ENCODE results near the gene RPL10. TPM values are rescaled to one million over a fixed set of nuclear protein-coding genes. Genes with fewer than 3 reads are reported as not detected.

The RPL10 gene
- total RNA-seq, 1 experiment from 2014 or later: 3,490 TPM

DNA sequence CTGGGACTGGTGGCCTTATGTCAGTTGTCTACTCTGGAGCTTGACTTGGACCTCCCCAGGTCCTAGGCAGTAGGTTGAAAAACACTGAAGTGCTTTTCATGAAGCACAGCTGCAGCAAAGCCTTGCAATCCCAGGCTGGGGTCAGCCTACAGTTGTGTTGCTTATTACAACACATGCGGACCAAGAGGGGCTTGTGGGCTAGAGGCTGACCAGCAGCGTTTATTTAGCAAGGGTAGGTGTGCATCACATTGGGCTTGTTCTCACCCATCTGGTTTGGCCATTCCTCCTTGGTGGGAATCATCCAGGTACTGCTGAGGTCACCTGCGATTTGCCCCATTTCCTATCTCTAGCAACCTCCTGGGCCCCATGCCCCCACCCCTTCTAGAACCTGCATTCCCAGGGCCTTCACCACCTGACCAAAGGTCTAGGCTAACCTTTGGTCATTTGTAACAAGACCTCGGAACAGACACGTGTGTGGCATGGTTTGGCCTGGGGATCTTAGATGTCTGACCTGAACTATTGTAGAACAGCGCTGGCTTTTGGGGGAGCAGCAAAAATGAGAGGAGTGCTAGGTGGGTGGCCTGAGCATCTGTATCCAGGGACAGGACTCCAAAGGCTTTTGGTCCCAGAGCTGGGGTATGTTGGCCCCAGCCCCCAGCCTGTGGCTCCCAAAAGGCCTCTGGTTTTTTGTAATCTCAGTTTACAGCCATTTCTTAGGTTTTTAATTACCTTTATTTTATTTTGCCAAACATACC, 3.0 kb downstream of the RPL10 start:
- ChIA-PET CTCF (interaction anchor here (1.9 kb wide), 1 partner anchor 132 kb away, joined by 4 read pairs; no protein-coding TSS in a partner anchor), POLR2A (interaction anchor here (0.6 to 4.6 kb wide), 5 partner anchors 9 to 28 kb away, joined by 3 to 57 read pairs (median 3); partner anchors contain the start of genes FLNA and TAFAZZIN)
- no peak for DNase-seq (ENCODE audit: unreplicated experiment)
- H3K9me3 Mint-ChIP-seq (ENCODE audit: unreplicated experiment): no peaks in the 10 kb centered on the region
- H3K27ac Mint-ChIP-seq (ENCODE audit: low read depth, unreplicated experiment): no peak overlapping the region
- peaks cover 5% of the 10 kb centered on the region for H3K4me1 Mint-ChIP-seq (ENCODE audit: insufficient read depth, unreplicated experiment)
- BruUV-seq (replicated peaks): no TSS peak
- no peaks in the 10 kb centered on the region for H3K27me3 Mint-ChIP-seq (ENCODE audit: insufficient read depth, unreplicated experiment)
- H3K36me3 Mint-ChIP-seq (ENCODE audit: insufficient read depth, unreplicated experiment): peaks cover 51% of the 10 kb centered on the region
- intact Hi-C loops (cut with micrococcal nuclease): no loop called here
- H3K4me3 Mint-ChIP-seq (ENCODE audit: unreplicated experiment): peak overlapping the region; percentile 92
- TF ChIP-seq, protein P1, sequence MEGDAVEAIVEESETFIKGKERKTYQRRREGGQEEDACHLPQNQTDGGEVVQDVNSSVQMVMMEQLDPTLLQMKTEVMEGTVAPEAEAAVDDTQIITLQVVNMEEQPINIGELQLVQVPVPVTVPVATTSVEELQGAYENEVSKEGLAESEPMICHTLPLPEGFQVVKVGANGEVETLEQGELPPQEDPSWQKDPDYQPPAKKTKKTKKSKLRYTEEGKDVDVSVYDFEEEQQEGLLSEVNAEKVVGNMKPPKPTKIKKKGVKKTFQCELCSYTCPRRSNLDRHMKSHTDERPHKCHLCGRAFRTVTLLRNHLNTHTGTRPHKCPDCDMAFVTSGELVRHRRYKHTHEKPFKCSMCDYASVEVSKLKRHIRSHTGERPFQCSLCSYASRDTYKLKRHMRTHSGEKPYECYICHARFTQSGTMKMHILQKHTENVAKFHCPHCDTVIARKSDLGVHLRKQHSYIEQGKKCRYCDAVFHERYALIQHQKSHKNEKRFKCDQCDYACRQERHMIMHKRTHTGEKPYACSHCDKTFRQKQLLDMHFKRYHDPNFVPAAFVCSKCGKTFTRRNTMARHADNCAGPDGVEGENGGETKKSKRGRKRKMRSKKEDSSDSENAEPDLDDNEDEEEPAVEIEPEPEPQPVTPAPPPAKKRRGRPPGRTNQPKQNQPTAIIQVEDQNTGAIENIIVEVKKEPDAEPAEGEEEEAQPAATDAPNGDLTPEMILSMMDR (IDR thresholded peaks at IDR 0.05; ENCODE audit: unreplicated experiment): no peak

DNA sequence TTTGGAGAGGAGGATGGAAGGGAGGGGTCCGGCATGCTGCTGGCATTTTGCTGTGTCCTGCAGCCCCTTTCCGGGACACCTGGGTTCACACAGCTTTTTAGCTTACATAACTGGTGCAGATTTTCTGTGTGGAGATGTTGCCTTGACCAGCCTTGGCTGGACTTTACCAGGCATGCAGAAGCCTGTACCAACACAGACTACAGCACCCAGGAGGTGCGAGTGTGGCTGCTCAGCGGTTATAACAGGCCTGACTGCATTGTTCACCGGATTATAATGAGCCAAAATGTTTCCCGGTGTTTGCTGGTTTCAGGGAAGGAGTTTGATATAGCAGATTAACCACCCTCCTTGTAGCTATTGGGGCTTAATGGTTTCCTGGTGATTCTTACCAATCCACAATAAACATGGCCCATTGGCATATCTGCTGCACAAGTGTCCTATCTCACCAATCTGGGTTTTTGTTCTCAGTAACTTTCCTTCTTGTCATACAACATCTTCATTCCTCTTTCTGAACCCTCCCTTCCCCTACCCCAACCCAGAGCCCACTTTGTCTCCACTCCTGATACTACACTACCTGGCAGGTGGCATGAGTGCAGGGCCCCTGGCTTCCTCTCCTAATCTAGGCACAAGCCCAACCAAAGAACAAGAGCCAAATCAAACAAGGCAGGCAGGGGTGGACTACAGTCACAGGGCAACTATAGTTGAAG, 3.9 kb downstream of the RPL10 start:
- Mint-ChIP-seq H3K36me3 (ENCODE audit: insufficient read depth, unreplicated experiment) (peaks cover 51% of the 10 kb centered on the region), H3K27ac (ENCODE audit: low read depth, unreplicated experiment) (no peak overlapping the region), H3K4me3 (ENCODE audit: unreplicated experiment) (no peak overlapping the region), H3K9me3 (ENCODE audit: unreplicated experiment) (no peaks in the 10 kb centered on the region), H3K27me3 (ENCODE audit: insufficient read depth, unreplicated experiment) (no peaks in the 10 kb centered on the region), H3K4me1 (ENCODE audit: insufficient read depth, unreplicated experiment) (peaks cover 5% of the 10 kb centered on the region)
- DNase-seq (ENCODE audit: unreplicated experiment): no peak
- POLR2A ChIA-PET: interaction anchor here (0.6 to 1.3 kb wide), 4 partner anchors 10 to 88 kb away, joined by 3 read pairs; partner anchors contain the start of genes SLC10A3 and TAFAZZIN
- CTCF ChIA-PET: interaction anchor here (1.5 to 1.9 kb wide), 2 partner anchors 29 to 132 kb away, joined by 4 read pairs; no protein-coding TSS in a partner anchor
- TSS peak; percentile 17 for BruUV-seq (replicated peaks)
- TF ChIP-seq, protein P1 (IDR thresholded peaks at IDR 0.05; ENCODE audit: unreplicated experiment): no peak
- intact Hi-C loops (cut with micrococcal nuclease): no loop called here

DNA sequence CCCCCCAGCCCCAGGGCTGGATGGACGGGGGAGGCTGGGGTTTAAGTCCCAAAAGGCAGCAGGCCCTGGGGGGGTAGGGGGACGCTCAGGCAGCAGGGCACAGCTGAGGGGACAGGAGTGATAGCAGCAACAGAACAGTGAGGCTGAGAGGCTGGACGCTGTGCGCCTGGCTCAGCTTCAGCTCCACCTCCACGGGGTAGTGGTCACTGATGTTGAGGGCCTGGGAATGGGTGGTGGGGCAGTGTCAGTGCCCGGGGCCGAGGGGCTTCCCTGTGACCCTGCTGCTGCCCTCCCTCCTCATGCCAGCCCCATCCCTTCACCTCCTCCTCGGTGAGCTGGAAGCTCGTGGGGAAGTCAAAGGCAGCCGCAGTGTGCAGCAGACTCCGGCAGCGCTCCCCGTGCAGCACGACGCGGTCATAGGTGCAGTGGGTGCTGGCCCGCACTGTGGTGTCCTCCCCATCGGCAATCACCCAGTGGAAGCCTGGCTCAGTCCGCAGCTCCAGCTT, 4.5 kb downstream of the RPL10 start:
- Mint-ChIP-seq H3K9me3 (ENCODE audit: unreplicated experiment) (no peaks in the 10 kb centered on the region), H3K4me3 (ENCODE audit: unreplicated experiment) (no peak overlapping the region), H3K36me3 (ENCODE audit: insufficient read depth, unreplicated experiment) (peaks cover 51% of the 10 kb centered on the region), H3K27ac (ENCODE audit: low read depth, unreplicated experiment) (no peak overlapping the region), H3K4me1 (ENCODE audit: insufficient read depth, unreplicated experiment) (peaks cover 5% of the 10 kb centered on the region), H3K27me3 (ENCODE audit: insufficient read depth, unreplicated experiment) (no peaks in the 10 kb centered on the region)
- no peak for DNase-seq (ENCODE audit: unreplicated experiment)
- ChIA-PET POLR2A (interaction anchor here (0.7 to 1.3 kb wide), 4 partner anchors 9 to 88 kb away, joined by 3 read pairs; partner anchors contain the start of genes SLC10A3 and TAFAZZIN), CTCF (interaction anchor here (0.6 to 1.5 kb wide), 3 partner anchors 29 to 388 kb away, joined by 3 to 4 read pairs (median 4); no protein-coding TSS in a partner anchor)
- intact Hi-C loops (cut with micrococcal nuclease): no loop called here
- TF ChIP-seq, protein P1 (IDR thresholded peaks at IDR 0.05; ENCODE audit: unreplicated experiment): no peak
- BruUV-seq (replicated peaks): no TSS peak

DNA sequence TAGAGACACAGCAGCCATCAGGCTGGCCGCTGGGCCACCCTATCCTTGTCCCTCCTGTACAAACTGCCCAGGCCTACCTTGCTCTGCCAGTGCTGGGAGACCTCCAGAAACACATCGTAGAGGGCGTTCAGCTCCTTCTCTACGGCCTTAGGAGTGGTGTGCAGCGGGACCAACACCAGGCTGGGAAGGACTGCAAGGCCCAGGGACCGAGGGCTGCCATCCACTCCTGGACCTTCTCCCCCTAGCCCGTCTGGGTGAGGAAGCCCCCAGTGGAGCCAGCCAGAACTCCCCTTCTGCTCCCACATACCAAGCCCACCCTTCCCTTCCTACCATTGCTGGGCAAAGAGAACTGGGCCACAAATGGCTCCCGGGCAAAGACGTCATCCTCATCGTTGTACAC, 5.0 kb downstream of the RPL10 start:
- intact Hi-C loops (cut with micrococcal nuclease): no loop called here

More for the DNA sequence above, 5.0 kb downstream of the RPL10 start:
- BruUV-seq (replicated peaks): no TSS peak
- no peak overlapping the region for H3K4me3 Mint-ChIP-seq (ENCODE audit: unreplicated experiment)
- ChIA-PET CTCF (interaction anchor here (0.6 to 1.5 kb wide), 3 partner anchors 30 to 389 kb away, joined by 3 to 4 read pairs (median 4); no protein-coding TSS in a partner anchor), POLR2A (interaction anchor here (0.9 kb wide), 1 partner anchor 9 kb away, joined by 3 read pairs; no protein-coding TSS in a partner anchor)
- peaks cover 47% of the 10 kb centered on the region for H3K36me3 Mint-ChIP-seq (ENCODE audit: insufficient read depth, unreplicated experiment)
- peaks cover 6% of the 10 kb centered on the region for H3K4me1 Mint-ChIP-seq (ENCODE audit: insufficient read depth, unreplicated experiment)
- H3K9me3 Mint-ChIP-seq (ENCODE audit: unreplicated experiment): no peaks in the 10 kb centered on the region
- DNase-seq (ENCODE audit: unreplicated experiment): no peak
- H3K27ac Mint-ChIP-seq (ENCODE audit: low read depth, unreplicated experiment): no peak overlapping the region
- TF ChIP-seq, protein P1 (IDR thresholded peaks at IDR 0.05; ENCODE audit: unreplicated experiment): no peak
- H3K27me3 Mint-ChIP-seq (ENCODE audit: insufficient read depth, unreplicated experiment): peaks cover 2% of the 10 kb centered on the region

Measured in MCF 10A (cell line).